ENCODE data around the gene MCTP1.

Gene MCTP1

DNA sequence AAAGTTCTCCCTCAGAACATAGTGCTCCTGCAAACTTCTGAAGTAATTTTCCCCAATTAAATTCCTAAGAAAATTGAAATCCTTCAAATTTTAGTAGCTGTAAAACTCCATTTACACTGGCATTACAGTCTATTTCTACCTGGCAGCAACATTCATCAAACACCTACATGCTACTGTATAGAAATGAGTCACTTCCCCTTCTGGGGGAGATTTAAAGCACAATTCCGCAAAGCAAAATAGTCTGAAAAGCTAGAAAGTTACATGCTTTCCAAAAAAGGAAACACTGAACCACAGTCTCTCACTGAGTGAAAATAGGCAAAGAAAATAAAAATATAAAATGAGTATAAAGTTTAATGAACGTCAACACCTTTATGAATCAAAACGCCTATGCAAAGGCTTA, 43.3 kb downstream of the MCTP1 start:
- no peak for TF ChIP-seq CTCF (IDR thresholded peaks at IDR 0.05; ENCODE audit: poor library complexity, severe bottlenecking)
- H3K4me1 ChIP-seq (ENCODE audit: insufficient read depth, poor library complexity, severe bottlenecking) = no peaks in the 10 kb centered on the region
- DNase-seq (ENCODE audit: low spot score) (no peak), ATAC-seq (ENCODE audit: low read depth) (no peak)
- H3K4me3 ChIP-seq (ENCODE audit: severe bottlenecking) = no peak overlapping the region
- H3K27me3 ChIP-seq (ENCODE audit: insufficient read depth, poor library complexity, severe bottlenecking) = no peaks in the 10 kb centered on the region
- H3K36me3 ChIP-seq (ENCODE audit: low read depth) = no peaks in the 10 kb centered on the region
- H3K27ac ChIP-seq (ENCODE audit: poor library complexity, severe bottlenecking) = no peak overlapping the region
- H3K9me3 ChIP-seq (ENCODE audit: severe bottlenecking) = no peaks in the 10 kb centered on the region

GRCh38 chr5:95241161-95241560, 43.7 kb downstream of the MCTP1 start:
- DNase-seq (ENCODE audit: low spot score) (no peak), ATAC-seq (ENCODE audit: low read depth) (no peak)
- Histone ChIP-seq H3K9me3 (ENCODE audit: severe bottlenecking) (no peaks in the 10 kb centered on the region), H3K27ac (ENCODE audit: poor library complexity, severe bottlenecking) (no peak overlapping the region), H3K36me3 (ENCODE audit: low read depth) (no peaks in the 10 kb centered on the region), H3K27me3 (ENCODE audit: insufficient read depth, poor library complexity, severe bottlenecking) (no peaks in the 10 kb centered on the region), H3K4me1 (ENCODE audit: insufficient read depth, poor library complexity, severe bottlenecking) (no peaks in the 10 kb centered on the region), H3K4me3 (ENCODE audit: severe bottlenecking) (no peak overlapping the region)
- TF ChIP-seq CTCF (IDR thresholded peaks at IDR 0.05; ENCODE audit: poor library complexity, severe bottlenecking) = no peak

GRCh38 chr5:95238560-95239325, 46.2 kb downstream of the MCTP1 start:
- Histone ChIP-seq H3K27me3 (ENCODE audit: insufficient read depth, poor library complexity, severe bottlenecking) (no peaks in the 10 kb centered on the region), H3K4me3 (ENCODE audit: severe bottlenecking) (no peak overlapping the region), H3K27ac (ENCODE audit: poor library complexity, severe bottlenecking) (no peak overlapping the region), H3K36me3 (ENCODE audit: low read depth) (no peaks in the 10 kb centered on the region), H3K4me1 (ENCODE audit: insufficient read depth, poor library complexity, severe bottlenecking) (no peaks in the 10 kb centered on the region), H3K9me3 (ENCODE audit: severe bottlenecking) (no peaks in the 10 kb centered on the region)
- ATAC-seq (ENCODE audit: low read depth) = peak; percentile 38; the same call in 1 of the 3 replicates
- peak; percentile 48 for TF ChIP-seq CTCF (IDR thresholded peaks at IDR 0.05; ENCODE audit: poor library complexity, severe bottlenecking)
- DNase-seq (ENCODE audit: low spot score) = no peak

DNA sequence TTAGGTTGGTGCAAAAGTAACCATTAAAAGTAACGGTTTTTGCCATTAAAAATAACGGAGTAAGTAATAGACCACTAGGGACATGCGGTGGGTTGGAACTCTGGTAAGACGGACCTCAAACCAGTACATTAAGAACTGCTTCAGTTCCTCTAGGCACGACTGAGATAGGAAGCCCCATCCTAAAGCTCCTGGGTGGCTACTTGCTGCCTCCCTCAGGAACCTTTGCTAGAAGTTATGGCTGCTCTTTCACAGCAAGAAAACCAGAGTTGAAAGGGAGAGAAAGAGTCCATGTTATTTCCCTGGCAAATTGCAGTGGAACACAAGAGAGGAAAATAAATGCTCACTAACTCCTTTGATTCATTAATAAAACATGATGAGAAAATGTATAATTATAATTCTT, 47.6 kb downstream of the MCTP1 start:
- Histone ChIP-seq H3K36me3 (ENCODE audit: low read depth) (no peaks in the 10 kb centered on the region), H3K4me3 (ENCODE audit: severe bottlenecking) (no peak overlapping the region), H3K4me1 (ENCODE audit: insufficient read depth, poor library complexity, severe bottlenecking) (no peaks in the 10 kb centered on the region), H3K27ac (ENCODE audit: poor library complexity, severe bottlenecking) (no peak overlapping the region), H3K27me3 (ENCODE audit: insufficient read depth, poor library complexity, severe bottlenecking) (no peaks in the 10 kb centered on the region), H3K9me3 (ENCODE audit: severe bottlenecking) (no peaks in the 10 kb centered on the region)
- no peak for TF ChIP-seq CTCF (IDR thresholded peaks at IDR 0.05; ENCODE audit: poor library complexity, severe bottlenecking)
- no peak for DNase-seq (ENCODE audit: low spot score)
- no peak for ATAC-seq (ENCODE audit: low read depth)

DNA sequence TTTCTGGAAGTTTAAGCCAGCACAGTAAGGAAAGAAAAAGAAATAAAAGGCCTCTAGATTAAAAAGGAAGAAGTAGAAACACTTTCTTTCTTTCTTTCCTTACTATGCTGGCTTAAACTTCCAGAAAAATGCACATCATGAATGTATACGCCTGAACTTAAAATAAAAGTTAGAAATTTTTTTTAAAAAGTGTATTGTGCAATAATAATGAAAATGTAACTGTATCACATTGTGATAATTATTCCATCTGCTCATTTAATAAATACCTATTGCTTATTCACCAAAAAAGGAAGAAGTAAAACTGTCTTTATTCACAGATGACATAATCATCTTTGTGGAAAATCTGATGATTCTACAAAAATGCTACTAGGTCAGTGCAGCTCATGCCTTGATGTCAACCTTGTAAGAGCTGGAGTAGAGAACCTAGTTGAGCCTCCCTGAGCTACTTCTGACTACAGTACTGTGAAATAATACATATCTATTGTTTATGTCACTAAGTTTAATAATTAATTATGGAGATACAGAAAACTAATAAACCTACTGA, 49.4 kb downstream of the MCTP1 start:
- H3K4me1 ChIP-seq (ENCODE audit: insufficient read depth, poor library complexity, severe bottlenecking) = no peaks in the 10 kb centered on the region

More for the DNA sequence above, 49.4 kb downstream of the MCTP1 start:
- H3K36me3 ChIP-seq (ENCODE audit: low read depth) = no peaks in the 10 kb centered on the region
- no peak overlapping the region for H3K27ac ChIP-seq (ENCODE audit: poor library complexity, severe bottlenecking)
- ATAC-seq (ENCODE audit: low read depth) (no peak), DNase-seq (ENCODE audit: low spot score) (no peak)
- no peaks in the 10 kb centered on the region for H3K27me3 ChIP-seq (ENCODE audit: insufficient read depth, poor library complexity, severe bottlenecking)
- H3K4me3 ChIP-seq (ENCODE audit: severe bottlenecking) = no peak overlapping the region
- H3K9me3 ChIP-seq (ENCODE audit: severe bottlenecking) = no peaks in the 10 kb centered on the region
- TF ChIP-seq CTCF (IDR thresholded peaks at IDR 0.05; ENCODE audit: poor library complexity, severe bottlenecking) = no peak

Measured in RWPE2 (cell line).